GM13977 (cell line): Measurements from ENCODE around the gene TAF15.

ENCODE experiments used
- DNase-seq: peaks from one replicate; pipeline ENCODE4 v3.0.0; 2012; ENCODE audit warnings: low spot score
- in situ Hi-C: fragments of 300-500 bp; cut with MboI; formaldehyde crosslinking; loops from one replicate; pipeline ENCODE4 v1.12.0; 2022; ENCODE audit warnings: low sequenced_read_pairs, low pct_unique_long_range_greater_than_20kb, mixed read lengths, inconsistent platforms; ENCODE audit not compliant: unreplicated experiment
- TF ChIP-seq, protein P1 (sequence below): IDR thresholded peaks from 2 replicates; pipeline ENCODE4 v1.5.1; 2012; ENCODE audit warnings: mild to moderate bottlenecking, control low read depth; ENCODE audit not compliant: insufficient read depth; ENCODE audit errors: extremely low read depth, missing control alignments

The TAF15 gene

DNA sequence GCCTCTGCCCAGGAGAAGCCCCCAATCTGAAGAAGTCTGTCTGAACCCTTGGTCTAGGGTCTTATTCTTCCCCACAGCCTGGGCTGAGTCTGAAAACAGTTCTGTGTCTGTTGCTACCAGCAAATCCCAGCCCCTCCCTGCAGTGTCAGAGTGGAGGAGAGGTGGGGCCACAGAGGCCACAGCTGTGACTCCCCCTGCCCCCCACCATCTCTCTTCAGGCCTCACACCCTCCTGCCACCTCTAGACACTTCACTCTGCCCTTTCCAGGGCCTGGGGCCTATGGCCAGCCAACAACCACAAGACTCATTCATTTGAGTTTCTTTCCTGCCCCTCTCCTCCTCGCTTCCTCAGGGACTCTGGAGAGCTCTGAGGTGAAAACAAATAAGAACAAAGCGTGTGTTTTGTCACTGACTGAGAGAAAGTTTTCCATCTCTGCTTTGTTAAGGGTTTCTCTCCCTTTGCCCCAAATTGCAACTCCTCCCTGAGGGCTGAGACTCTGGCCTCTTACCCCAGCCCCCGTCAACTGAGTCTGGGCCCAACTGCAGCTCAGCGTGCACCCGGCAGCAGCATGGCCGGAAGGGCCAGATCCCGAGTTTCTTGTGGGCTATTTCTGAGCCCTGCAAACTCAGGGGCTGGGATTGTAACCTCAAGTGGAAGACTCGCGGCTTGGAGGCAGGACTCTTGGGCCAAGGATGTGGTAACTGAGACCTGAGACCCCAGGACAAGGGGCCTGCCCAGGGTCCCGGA is 35.4 kb upstream of the TAF15 start:
- in situ Hi-C loops = no loop called here
- TF ChIP-seq, protein P1, sequence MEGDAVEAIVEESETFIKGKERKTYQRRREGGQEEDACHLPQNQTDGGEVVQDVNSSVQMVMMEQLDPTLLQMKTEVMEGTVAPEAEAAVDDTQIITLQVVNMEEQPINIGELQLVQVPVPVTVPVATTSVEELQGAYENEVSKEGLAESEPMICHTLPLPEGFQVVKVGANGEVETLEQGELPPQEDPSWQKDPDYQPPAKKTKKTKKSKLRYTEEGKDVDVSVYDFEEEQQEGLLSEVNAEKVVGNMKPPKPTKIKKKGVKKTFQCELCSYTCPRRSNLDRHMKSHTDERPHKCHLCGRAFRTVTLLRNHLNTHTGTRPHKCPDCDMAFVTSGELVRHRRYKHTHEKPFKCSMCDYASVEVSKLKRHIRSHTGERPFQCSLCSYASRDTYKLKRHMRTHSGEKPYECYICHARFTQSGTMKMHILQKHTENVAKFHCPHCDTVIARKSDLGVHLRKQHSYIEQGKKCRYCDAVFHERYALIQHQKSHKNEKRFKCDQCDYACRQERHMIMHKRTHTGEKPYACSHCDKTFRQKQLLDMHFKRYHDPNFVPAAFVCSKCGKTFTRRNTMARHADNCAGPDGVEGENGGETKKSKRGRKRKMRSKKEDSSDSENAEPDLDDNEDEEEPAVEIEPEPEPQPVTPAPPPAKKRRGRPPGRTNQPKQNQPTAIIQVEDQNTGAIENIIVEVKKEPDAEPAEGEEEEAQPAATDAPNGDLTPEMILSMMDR = no peak
- DNase-seq = no peak

DNA sequence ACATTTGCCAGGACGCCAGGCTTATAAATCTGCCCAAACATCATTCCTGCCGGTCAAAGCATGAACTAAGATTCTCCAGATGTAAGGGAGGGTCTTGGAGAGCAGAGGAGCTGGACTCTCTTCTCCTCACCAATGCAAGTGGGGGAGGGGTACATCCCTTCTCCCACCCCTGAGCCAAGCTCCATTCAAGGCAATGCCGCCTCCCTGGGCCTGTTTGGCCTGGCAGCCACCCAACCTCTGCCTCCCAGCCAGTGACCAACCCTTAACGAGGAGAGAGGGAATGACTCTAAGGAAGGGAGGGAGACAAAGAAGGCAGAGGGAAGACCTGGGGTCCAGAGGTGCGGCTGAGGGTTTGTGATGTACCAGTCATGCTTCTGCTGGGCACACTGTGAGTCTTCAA is 34.8 kb upstream of the TAF15 start:
- no peak for DNase-seq
- in situ Hi-C loops = no loop called here
- TF ChIP-seq, protein P1 = no peak

DNA sequence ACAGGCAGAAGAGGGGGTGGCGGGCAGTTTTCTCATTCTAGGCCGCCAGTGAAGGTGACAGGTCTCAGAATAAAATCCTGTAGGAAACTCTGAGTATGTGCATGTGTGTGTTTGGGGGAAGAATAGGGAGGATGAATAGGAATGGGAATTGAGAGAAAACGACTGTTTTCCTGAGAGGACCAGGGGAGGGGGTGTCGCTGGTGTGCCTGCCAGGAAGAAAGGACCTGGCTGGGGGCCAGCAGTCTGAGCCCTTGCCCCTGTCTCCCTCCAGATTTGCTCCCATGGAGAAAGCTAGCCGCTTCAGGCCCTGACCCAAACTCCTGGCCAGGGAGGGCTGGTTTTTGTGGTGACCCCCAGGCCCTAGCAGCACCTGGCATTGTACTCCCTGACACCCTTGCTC is 34.2 kb upstream of the TAF15 start:
- DNase-seq = no peak
- TF ChIP-seq, protein P1 = no peak
- in situ Hi-C loops = no loop called here

DNA sequence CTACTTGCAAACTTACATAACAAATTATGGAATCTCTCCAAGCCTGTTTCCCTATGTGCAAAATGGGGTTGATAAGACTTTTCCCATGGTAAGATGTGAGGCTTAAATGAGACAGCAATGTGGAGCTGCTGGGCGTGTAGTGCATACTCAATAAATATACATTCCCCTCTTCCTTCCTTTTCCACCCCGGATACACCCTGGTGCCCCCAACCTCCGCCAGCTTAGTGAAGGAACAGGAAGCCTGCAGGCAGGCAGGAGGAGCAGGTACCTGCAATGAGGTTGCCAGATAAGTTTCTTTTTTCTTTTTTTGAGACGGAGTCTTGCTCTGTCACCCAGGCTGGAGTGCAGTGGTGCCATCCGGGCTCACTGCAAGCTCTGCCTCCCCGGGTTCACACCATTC is 33.7 kb upstream of the TAF15 start:
- no peak for DNase-seq
- TF ChIP-seq, protein P1 = no peak
- in situ Hi-C loops = no loop called here

DNA sequence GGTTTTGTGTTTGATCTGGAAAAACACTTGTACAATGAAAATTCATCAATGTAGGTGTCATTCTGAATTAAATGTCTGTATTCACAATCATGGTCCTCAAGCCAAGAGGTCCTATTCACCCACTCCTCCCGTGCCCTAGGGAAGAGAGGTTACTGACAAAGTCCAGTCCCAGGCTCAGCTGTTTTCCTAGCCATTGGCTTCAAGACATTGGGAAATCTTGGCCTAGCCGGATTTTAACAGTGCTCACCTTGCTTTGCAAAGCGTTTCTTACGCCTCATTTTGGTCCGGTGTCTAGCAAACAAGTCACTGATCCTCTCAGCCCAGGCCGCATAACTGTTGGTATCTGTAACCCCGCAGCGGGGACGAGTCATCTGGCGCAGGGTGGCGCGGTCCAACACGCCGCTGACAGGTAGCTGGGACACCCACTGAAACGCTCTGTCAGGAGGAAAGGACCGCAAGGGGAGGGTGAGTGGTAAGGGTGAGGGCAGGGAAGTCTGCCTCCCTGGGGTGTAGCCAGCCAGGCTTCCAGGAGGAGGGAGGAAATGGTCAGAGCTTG is 30.6 kb upstream of the TAF15 start:
- TF ChIP-seq, protein P1 = no peak
- DNase-seq = no peak

DNA sequence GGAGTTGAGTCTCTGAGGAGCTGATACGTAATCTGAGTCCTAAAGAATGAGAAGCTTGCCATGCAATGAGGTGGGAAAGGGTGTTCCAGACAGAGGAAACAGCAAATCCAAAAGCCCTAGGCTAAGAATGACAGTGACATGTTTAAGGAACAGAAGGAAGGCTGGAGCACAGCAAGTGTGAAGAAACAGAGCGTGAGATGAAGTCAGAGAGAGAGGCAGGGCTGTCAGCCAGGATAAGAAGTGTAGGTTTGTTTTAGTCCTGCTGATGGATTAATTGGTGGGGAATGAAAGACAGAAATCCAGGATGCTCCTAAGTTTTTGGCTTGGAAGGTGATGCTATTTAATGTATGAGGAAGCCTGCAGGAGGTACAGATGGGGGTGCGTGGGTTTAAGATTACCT is 28.3 kb upstream of the TAF15 start:
- DNase-seq = no peak
- in situ Hi-C loops = no loop called here
- TF ChIP-seq, protein P1 = no peak

More for the DNA sequence above, 30.6 kb upstream of the TAF15 start:
- in situ Hi-C loops = no loop called here
